ENCODE measurements around the gene GLIS1. TPM values are rescaled to one million over a fixed set of nuclear protein-coding genes. Genes with fewer than 3 reads are reported as not detected.

GLIS1 gene
- total RNA-seq, 1 donor from 2014 or later, result 1.2 TPM

- intact Hi-C loops (cut with DNase I), result no loop called here
- no peaks in the 10 kb centered on the region for H3K36me3 ChIP-seq
- no peak for TF ChIP-seq CTCF (IDR thresholded peaks at IDR 0.05)
- no peak for TF ChIP-seq POLR2A (IDR thresholded peaks at IDR 0.05)
- TF ChIP-seq POLR2AphosphoS5 (IDR thresholded peaks at IDR 0.05; ENCODE audit: insufficient read depth in 1 of 2, low read depth in 1 of 2), result no peak
- H3K4me1 ChIP-seq, result no peaks in the 10 kb centered on the region
- H3K4me3 ChIP-seq, result no peak overlapping the region
- H3K27me3 ChIP-seq, result no peaks in the 10 kb centered on the region
- H3K9me3 ChIP-seq, result no peaks in the 10 kb centered on the region
- DNase-seq (ENCODE audit: extremely low spot score in 2 of 2), result no peak
- no peak overlapping the region for H3K27ac ChIP-seq
Measured at GRCh38 chr1:53603431-53603830, 135.5 kb downstream of the GLIS1 start.

GRCh38 chr1:53601867-53602775 lies 136.8 kb downstream of the GLIS1 start:
- no peaks in the 10 kb centered on the region for H3K9me3 ChIP-seq
- H3K27ac ChIP-seq, result no peak overlapping the region
- no peak for TF ChIP-seq CTCF (IDR thresholded peaks at IDR 0.05)
- TF ChIP-seq POLR2AphosphoS5 (IDR thresholded peaks at IDR 0.05; ENCODE audit: insufficient read depth in 1 of 2, low read depth in 1 of 2), result no peak
- TF ChIP-seq POLR2A (IDR thresholded peaks at IDR 0.05), result no peak
- H3K36me3 ChIP-seq, result no peaks in the 10 kb centered on the region
- intact Hi-C loops (cut with DNase I), result no loop called here
- H3K4me3 ChIP-seq, result no peak overlapping the region
- no peaks in the 10 kb centered on the region for H3K27me3 ChIP-seq
- H3K4me1 ChIP-seq, result no peaks in the 10 kb centered on the region
- no peak for DNase-seq (ENCODE audit: extremely low spot score in 2 of 2)

- DNase-seq (ENCODE audit: extremely low spot score in 2 of 2), result no peak
- Histone ChIP-seq H3K4me3 (no peak overlapping the region), H3K9me3 (no peaks in the 10 kb centered on the region), H3K4me1 (no peaks in the 10 kb centered on the region), H3K27ac (no peak overlapping the region), H3K36me3 (no peaks in the 10 kb centered on the region), H3K27me3 (no peaks in the 10 kb centered on the region)
- intact Hi-C loops (cut with DNase I), result no loop called here
- TF ChIP-seq CTCF (IDR thresholded peaks at IDR 0.05), result no peak
- TF ChIP-seq POLR2AphosphoS5 (IDR thresholded peaks at IDR 0.05; ENCODE audit: insufficient read depth in 1 of 2, low read depth in 1 of 2), result no peak
- TF ChIP-seq POLR2A (IDR thresholded peaks at IDR 0.05), result no peak
Measured at GRCh38 chr1:53601031-53601745, 137.8 kb downstream of the GLIS1 start.

DNA sequence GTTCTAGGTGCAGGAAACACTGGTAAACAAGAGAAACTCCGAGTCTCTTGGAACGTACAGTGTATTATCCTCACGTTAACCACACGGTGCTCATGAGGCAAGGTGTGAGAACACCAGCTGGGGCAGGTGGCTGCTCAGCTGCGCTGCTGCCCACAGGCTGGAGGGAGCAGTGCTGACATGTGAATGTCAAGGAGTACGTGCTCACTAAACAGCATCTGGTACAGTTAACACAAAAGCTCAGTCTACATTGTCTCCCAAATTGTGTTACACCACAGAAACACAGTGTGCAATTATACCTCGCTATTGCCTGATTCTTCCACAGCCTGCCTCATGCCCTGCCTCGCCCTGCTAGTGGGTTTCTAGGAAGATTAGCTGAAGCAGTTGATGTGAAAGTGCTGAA lies 138.4 kb downstream of the GLIS1 start:
- Histone ChIP-seq H3K4me1 (no peaks in the 10 kb centered on the region), H3K9me3 (no peaks in the 10 kb centered on the region), H3K27me3 (no peaks in the 10 kb centered on the region), H3K4me3 (no peak overlapping the region), H3K27ac (no peak overlapping the region), H3K36me3 (no peaks in the 10 kb centered on the region)
- intact Hi-C loops (cut with DNase I), result no loop called here
- DNase-seq (ENCODE audit: extremely low spot score in 2 of 2), result no peak
- TF ChIP-seq CTCF (IDR thresholded peaks at IDR 0.05), result no peak
- TF ChIP-seq POLR2AphosphoS5 (IDR thresholded peaks at IDR 0.05; ENCODE audit: insufficient read depth in 1 of 2, low read depth in 1 of 2), result no peak
- no peak for TF ChIP-seq POLR2A (IDR thresholded peaks at IDR 0.05)

Measured in vagina (tissue), 2 donors.